Heart left ventricle (tissue), 13 donors: Measurements from ENCODE around the gene ADCY9.

Source experiments
- POLR2A ChIP-seq, 2 donors: fragments of 450-650 bp; IDR thresholded peaks; one replicate each; pipeline ENCODE4 v1.6.1; 2017; ENCODE audit warnings: antibody characterized with exemption in 2 of 2, mild to moderate bottlenecking in 2 of 2, moderate library complexity in 2 of 2
- TF ChIP-seq, protein P1 (sequence below), 12 donors: fragments of 200-600 bp; sonication (generic) in 4 of 12; IDR thresholded peaks; one replicate each; pipeline versions ENCODE4 v1.5.0 to v1.8.0; 2018 to 2022; ENCODE audit warnings: antibody characterized with exemption in 12 of 12, mild to moderate bottlenecking in 5 of 12
- donor health status: ischemic (EF 13 %, LVEDD 7.1; RV severe dilation, severe dysfunction).
- donor health status: DM: no; HTN: yes; CAD: no.
- donor health status: DM: no; HTN: no; CAD: no.
- donor health status: ischemic (EF 25% LVEDD 6.9; RV normal size, moderate dysfunction).
- donor health status: ischemic (EF 25% LVEDD 5.7; RV mildly dilated, moderate dysfunction).
- donor health status: ischemic (EF 35%, LVEDD 5.7; RV mildly dilated, moderate dysfunction).
- donor health status: nonischemic (EF 11% LVEDD 7.7; RV severe dilation, severe dysfunction).
- donor health status: DM: yes; HTN: yes; CAD: no.
- donor health status: PGD.
- donor health status: ischemic (EF 29% LVEDD 5.4; RV normal size, mild dysfunction).
- donor health status: nonischemic (EF 23%, LVEDD 6.1; RV moderate dilation, normal function).

DNA sequence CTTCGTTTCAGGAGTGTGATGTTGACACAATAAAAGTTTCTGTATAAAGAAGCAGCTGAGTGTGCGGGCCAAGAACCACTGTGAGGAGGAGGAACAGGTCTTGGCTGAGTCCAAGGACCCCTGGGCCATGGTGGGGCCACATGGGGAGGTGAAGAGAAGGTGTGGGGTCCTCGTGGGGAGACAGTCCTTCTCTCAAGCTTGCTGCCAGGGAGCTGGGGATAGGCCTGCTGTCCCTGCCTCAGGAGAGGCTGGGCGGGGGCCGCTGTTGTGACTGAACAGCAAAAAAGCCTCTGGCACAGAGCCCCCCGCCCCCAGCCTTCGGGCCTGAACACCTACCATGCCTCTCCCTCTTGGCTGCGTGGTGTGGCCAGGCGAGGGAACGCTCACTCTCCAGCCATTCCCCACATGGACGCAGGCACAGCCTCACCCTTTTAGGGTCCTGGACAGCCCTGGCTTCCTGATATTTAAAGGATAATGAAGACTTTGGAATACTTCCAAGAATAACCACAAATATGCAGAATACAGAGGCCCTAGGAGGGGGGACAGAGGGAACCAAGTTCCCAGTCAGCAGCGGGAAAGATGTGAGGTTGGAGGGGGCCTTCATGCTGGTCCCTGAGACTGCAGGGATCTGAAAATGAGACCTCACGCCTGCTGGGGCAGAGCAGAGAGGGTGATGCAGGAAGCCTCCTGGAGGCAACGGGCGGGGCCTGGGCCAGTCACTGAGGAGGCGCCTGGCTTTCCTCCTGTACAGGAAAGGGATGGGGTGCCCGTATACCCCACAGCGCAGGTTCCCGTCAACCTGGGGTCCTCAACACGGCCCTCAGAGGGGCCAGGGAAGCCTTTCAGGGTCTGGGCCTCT lies 135.8 kb downstream of the ADCY9 start:
- TF ChIP-seq, protein P1, sequence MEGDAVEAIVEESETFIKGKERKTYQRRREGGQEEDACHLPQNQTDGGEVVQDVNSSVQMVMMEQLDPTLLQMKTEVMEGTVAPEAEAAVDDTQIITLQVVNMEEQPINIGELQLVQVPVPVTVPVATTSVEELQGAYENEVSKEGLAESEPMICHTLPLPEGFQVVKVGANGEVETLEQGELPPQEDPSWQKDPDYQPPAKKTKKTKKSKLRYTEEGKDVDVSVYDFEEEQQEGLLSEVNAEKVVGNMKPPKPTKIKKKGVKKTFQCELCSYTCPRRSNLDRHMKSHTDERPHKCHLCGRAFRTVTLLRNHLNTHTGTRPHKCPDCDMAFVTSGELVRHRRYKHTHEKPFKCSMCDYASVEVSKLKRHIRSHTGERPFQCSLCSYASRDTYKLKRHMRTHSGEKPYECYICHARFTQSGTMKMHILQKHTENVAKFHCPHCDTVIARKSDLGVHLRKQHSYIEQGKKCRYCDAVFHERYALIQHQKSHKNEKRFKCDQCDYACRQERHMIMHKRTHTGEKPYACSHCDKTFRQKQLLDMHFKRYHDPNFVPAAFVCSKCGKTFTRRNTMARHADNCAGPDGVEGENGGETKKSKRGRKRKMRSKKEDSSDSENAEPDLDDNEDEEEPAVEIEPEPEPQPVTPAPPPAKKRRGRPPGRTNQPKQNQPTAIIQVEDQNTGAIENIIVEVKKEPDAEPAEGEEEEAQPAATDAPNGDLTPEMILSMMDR (IDR thresholded peaks at IDR 0.05): no peak
- no peak for TF ChIP-seq POLR2A (IDR thresholded peaks at IDR 0.05)
